A549 (cell line): ENCODE measurements around the gene TPO.

Experiments
- CTCF ChIP-seq: fragments of >200 bp; sonication (Bioruptor Twin); formaldehyde crosslinking; IDR thresholded peaks from 3 replicates; pipeline ENCODE4 v1.5.1; 2016
- MAFK ChIP-seq: fragments of 450-650 bp; IDR thresholded peaks from 2 replicates; pipeline ENCODE4 v1.6.1; 2014; ENCODE audit not compliant: partially characterized antibody
- POLR2A ChIP-seq: IDR thresholded peaks from 2 replicates; pipeline ENCODE4 v1.6.1; 2012; ENCODE audit warnings: mild to moderate bottlenecking, low read length

- TF ChIP-seq POLR2A (no peak), CTCF (no peak), MAFK (no peak)
Measured at GRCh38 chr2:1527153-1527992, 114.1 kb downstream of the TPO start.
